ACC112 (cell line): Measurements from ENCODE around the gene FTSJ1.

Source experiments
- H2AFZ ChIP-seq: fragments of 200-600 bp; sonication (generic); one replicate; pipeline ENCODE4 v1.6.0; 2017; ENCODE audit warnings: antibody characterized with exemption, low read length; ENCODE audit not compliant: unreplicated experiment
- H3K27ac ChIP-seq: fragments of 200-600 bp; sonication (generic); 2 replicates; pipeline ENCODE4 v1.5.1; 2014; ENCODE audit warnings: low read depth, mild to moderate bottlenecking, antibody characterized with exemption, low read length, moderate library complexity
- H3K27me3 ChIP-seq: fragments of 200-600 bp; sonication (generic); 2 replicates; pipeline ENCODE4 v1.6.1; 2014; ENCODE audit warnings: mild to moderate bottlenecking, antibody characterized with exemption, low read length, moderate library complexity, mixed read lengths; ENCODE audit not compliant: insufficient read depth
- H3K36me3 ChIP-seq: fragments of 200-600 bp; sonication (generic); 2 replicates; pipeline ENCODE4 v1.6.1; 2016; ENCODE audit warnings: mild to moderate bottlenecking, antibody characterized with exemption, low read length, moderate library complexity, mixed read lengths; ENCODE audit not compliant: insufficient read depth
- H3K4me1 ChIP-seq: fragments of 200-600 bp; sonication (generic); one replicate; pipeline ENCODE4 v1.6.1; 2016; ENCODE audit warnings: low read length, mixed read lengths; ENCODE audit not compliant: insufficient read depth, unreplicated experiment, control insufficient read depth
- H3K4me3 ChIP-seq: fragments of 200-600 bp; sonication (generic); 2 replicates; pipeline ENCODE4 v1.5.1; 2014; ENCODE audit warnings: mild to moderate bottlenecking, low read depth, low read length
- H3K79me2 ChIP-seq: fragments of 200-600 bp; sonication (generic); one replicate; pipeline ENCODE4 v1.6.0; 2016; ENCODE audit warnings: low read length; ENCODE audit not compliant: control insufficient read depth, unreplicated experiment, insufficient read depth

The FTSJ1 gene

DNA sequence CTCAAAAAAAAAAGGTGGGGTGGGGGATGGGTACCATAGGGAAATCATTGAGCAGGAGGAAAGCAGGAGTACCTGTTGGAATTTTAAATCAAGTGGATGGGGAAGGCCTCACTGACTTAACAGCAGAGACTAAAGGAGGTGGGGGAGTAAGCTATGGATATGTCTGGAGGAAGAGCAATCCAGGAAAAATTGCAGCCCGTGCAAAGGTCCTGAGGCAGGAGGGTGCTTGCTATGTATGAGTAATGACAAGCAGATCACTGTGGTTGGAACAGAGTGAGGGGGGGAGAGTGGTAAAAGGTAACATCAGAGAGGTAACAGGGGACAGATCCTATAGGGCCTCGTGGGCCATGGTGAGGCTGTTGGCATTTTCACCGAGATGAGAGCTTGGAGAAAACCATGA, 4.1 kb downstream of the FTSJ1 start:
- peaks cover 38% of the 10 kb centered on the region for H3K79me2 ChIP-seq
- no peaks in the 10 kb centered on the region for H3K27me3 ChIP-seq
- peaks cover 3% of the 10 kb centered on the region for H3K4me1 ChIP-seq
- no peak overlapping the region for H3K27ac ChIP-seq
- no peak overlapping the region for H2AFZ ChIP-seq
- H3K4me3 ChIP-seq: no peak overlapping the region
- peaks cover 6% of the 10 kb centered on the region; the same call in 1 of the 2 replicates for H3K36me3 ChIP-seq

DNA sequence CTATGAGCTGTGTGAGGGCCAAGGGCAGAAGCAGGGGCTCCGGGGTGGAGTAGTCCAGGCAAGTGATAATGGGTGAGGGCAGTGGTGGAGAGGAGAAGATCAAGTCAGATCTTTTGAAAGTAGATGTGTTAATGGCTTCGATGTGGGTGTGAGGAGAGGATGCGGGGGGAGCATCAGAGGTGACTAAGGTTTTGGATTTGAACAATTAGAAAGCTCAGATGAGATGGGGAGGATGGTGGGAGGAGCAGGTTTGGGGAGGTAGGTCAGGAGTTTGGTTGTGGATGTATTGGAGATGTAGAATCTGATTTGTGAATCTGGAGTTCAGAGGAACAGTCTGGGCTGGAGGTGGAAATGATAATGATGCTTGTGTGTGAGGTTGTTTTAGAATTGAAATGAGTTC, 4.6 kb downstream of the FTSJ1 start:
- no peak overlapping the region for H2AFZ ChIP-seq
- no peak overlapping the region for H3K27ac ChIP-seq
- peaks cover 3% of the 10 kb centered on the region for H3K4me1 ChIP-seq
- peaks cover 6% of the 10 kb centered on the region; the same call in 1 of the 2 replicates for H3K36me3 ChIP-seq
- peaks cover 36% of the 10 kb centered on the region for H3K79me2 ChIP-seq
- no peak overlapping the region for H3K4me3 ChIP-seq
- H3K27me3 ChIP-seq: no peaks in the 10 kb centered on the region

DNA sequence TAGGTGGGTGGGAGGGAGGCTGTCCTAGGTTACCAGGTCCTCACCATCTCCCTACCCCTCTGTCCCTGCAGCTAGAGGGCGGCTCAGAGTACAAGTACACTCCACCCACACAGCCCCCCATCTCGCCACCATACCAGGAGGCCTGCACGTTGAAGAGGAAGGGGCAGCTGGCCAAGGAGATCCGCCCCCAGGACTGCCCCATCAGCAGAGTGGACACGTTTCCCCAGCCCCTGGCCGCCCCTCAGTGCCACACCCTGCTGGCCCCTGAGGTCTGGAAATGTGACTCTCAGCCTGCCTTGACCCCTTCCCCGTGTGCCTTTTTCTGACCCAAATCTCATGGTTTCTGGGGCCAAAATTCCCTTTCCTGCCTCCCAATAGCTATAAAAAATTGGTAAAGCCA, 6.5 kb downstream of the FTSJ1 start:
- H3K27ac ChIP-seq: no peak overlapping the region
- H3K36me3 ChIP-seq: peaks cover 6% of the 10 kb centered on the region; the same call in 1 of the 2 replicates
- H3K4me3 ChIP-seq: no peak overlapping the region
- peaks cover 19% of the 10 kb centered on the region for H3K79me2 ChIP-seq
- H3K4me1 ChIP-seq: peaks cover 6% of the 10 kb centered on the region
- H3K27me3 ChIP-seq: no peaks in the 10 kb centered on the region
- no peak overlapping the region for H2AFZ ChIP-seq

DNA sequence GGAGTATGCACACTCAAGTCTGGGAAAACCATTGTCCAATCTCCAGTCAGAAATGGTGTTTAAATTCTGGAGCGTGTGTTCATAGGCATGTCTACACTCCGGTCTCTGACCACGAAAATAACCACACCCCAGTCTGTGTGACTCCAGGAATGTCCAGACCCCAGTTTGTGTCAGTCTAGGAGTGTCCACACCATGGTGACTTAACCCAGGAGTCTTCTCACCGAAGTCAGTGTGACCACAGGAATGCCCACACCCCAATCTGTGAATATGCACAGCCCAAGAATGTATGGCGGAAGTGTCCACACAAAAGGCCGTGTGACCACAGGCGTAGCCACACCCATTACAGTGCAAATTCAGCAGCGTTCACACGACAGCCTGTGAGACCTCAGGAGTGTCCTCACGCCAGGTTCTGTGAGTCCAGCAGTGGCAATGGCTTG, 11.4 kb downstream of the FTSJ1 start:
- Histone ChIP-seq H3K36me3 (peaks cover 6% of the 10 kb centered on the region; the same call in 1 of the 2 replicates), H2AFZ (no peak overlapping the region), H3K79me2 (no peaks in the 10 kb centered on the region), H3K27ac (peak overlapping the region; percentile 86), H3K4me1 (peaks cover 29% of the 10 kb centered on the region), H3K4me3 (no peak overlapping the region), H3K27me3 (no peaks in the 10 kb centered on the region)

DNA sequence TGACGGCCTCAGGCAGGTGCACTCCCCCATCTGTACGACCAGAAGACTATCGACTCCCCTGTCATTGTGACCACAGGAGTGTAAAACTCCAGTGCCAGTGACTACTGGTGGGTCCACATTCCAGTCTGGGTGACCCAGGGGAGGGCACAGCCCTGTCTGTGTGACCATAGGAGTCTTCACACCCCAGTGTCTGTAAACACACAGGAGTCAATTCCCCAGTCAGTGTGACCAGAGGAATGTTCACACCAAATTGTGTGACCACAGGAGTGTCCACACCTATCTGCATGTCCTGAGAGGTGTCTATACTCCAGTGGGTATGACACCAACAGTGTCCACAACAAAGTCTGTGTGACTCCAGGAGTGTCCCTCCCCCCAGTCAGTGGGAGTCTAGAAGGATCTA, 12.0 kb downstream of the FTSJ1 start:
- Histone ChIP-seq H3K4me1 (peaks cover 36% of the 10 kb centered on the region), H3K36me3 (0 out of 2 replicates have a peak, but pooled peaks cover under 1% of the 10 kb centered on the region), H3K27ac (peak overlapping the region; percentile 86), H3K79me2 (no peaks in the 10 kb centered on the region), H3K27me3 (no peaks in the 10 kb centered on the region), H2AFZ (no peak overlapping the region), H3K4me3 (no peak overlapping the region)

DNA sequence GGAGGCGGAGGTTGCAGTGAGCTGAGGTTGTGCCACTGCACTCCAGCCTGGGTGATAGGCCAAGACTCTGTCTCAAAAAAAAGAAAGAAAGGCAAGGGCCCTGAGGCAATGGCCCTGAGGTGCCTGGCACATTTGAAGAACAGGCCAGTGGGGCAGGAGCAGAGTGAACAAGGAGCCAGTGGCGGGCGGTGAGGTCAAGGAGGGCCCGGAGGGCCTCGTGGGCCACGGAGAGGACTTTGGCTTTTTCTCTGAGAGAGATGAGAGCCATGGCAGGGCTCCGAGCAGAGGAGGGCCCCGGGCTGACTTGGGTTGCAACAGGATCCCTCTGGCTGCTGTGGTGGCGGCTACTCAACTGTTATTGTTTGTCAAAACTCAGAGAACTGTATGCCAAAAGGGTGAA, 13.3 kb downstream of the FTSJ1 start:
- peaks cover 48% of the 10 kb centered on the region for H3K4me1 ChIP-seq
- H2AFZ ChIP-seq: no peak overlapping the region
- no peak overlapping the region for H3K27ac ChIP-seq
- H3K79me2 ChIP-seq: no peaks in the 10 kb centered on the region
- H3K36me3 ChIP-seq: no peaks in the 10 kb centered on the region
- no peaks in the 10 kb centered on the region for H3K27me3 ChIP-seq
- H3K4me3 ChIP-seq: no peak overlapping the region

DNA sequence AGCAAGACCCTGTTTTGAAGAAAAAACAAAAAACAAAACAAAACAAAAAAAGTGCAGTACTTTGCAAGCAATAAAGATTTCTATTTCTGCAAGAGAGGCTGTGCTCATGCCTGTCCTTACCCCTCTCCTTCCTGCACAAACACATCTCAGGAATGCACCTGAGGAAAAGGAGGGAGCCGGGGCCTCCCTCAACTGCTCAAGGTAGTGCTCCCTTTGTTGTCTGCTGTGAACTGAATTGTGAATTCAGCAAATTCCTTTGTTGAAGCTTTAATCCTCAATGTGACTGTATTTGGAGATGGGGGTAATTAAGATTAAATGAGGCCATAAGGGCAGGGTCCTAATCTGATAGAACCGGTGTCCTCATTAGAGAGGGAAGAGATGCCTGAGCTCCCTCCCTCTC, 13.9 kb downstream of the FTSJ1 start:
- peak overlapping the region; percentile 52; the same call in 1 of the 2 replicates for H3K27ac ChIP-seq
- H3K79me2 ChIP-seq: no peaks in the 10 kb centered on the region
- no peaks in the 10 kb centered on the region for H3K36me3 ChIP-seq
- H2AFZ ChIP-seq: no peak overlapping the region
- no peaks in the 10 kb centered on the region for H3K27me3 ChIP-seq
- H3K4me1 ChIP-seq: peaks cover 50% of the 10 kb centered on the region
- no peak overlapping the region for H3K4me3 ChIP-seq

DNA sequence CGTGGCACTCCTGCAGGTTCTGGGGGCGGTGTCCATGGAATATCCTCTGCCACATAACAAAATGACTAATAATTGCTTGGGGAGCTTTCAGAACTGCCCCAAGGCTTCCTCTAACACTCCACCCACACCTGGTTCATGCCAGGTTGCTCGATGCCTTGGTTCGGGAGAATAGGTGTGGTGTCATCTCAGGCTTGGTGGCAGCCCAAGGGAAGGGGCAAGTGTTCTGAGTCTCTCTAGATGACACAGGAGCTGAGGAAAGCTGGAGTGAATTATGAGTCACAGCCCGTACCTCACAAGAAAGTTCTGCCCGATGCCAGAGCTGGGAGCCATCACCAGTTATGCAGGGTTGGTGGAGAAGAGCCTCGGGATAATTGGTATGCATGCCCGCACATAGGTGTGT, 14.7 kb downstream of the FTSJ1 start:
- Histone ChIP-seq H3K36me3 (no peaks in the 10 kb centered on the region), H3K27me3 (no peaks in the 10 kb centered on the region), H3K79me2 (no peaks in the 10 kb centered on the region), H3K27ac (peak overlapping the region; percentile 52), H3K4me1 (peaks cover 50% of the 10 kb centered on the region), H2AFZ (no peak overlapping the region), H3K4me3 (no peak overlapping the region)

DNA sequence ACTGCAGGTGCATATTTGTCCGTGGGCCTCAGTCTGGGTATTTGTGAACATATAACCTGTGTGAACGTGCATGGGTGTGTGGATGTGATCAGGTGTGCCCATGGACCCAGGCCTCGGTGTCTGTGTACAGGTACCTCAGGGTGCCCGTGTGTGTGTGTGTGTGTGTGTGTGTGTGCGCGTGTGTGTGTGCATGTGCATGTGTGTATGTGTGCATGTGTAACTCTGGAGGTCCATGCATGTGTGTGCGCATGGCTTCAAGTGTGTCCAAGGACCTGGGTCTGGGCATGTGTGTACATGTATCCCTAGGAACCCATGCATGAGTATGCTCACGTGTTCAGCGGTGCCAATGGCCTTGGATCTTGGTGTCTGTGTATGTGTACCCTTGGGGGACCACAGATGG, 15.8 kb downstream of the FTSJ1 start:
- Histone ChIP-seq H3K36me3 (no peaks in the 10 kb centered on the region), H3K79me2 (no peaks in the 10 kb centered on the region), H2AFZ (no peak overlapping the region), H3K4me1 (peaks cover 51% of the 10 kb centered on the region), H3K27me3 (no peaks in the 10 kb centered on the region), H3K27ac (peak overlapping the region; percentile 66), H3K4me3 (no peak overlapping the region)

DNA sequence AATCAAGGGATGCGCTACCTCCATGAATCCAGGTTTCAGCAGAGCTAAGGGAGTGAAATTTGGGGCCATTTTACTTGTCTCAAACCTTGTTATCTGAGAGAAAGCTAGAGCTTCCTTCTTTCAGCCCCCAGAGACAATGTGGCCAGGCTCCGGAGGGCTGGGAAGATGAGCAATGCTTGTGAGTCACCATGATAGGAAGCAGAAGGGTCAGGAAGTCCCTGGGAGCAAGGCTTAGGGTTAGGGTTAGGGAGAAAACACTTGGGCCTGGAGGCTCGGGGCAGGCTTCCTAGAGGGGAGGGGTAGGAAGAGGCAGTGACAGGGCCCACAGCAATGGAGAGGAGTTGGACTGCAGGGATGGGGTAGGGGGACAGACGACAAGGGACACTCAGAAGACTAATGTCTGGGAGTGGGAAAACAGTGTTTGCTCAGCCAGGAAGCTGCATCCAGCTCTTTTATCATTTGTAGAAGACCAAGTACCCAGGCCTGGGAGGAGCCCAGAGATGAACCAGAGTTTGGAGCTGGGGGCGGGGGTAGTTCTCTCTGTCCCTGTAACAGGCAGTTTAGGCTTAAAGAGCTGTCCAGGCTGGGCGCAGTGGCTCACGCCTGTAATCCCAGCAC, 16.4 kb downstream of the FTSJ1 start:
- Histone ChIP-seq H3K4me1 (peaks cover 49% of the 10 kb centered on the region), H2AFZ (no peak overlapping the region), H3K27ac (peak overlapping the region; percentile 66), H3K27me3 (no peaks in the 10 kb centered on the region), H3K79me2 (no peaks in the 10 kb centered on the region), H3K4me3 (no peak overlapping the region), H3K36me3 (no peaks in the 10 kb centered on the region)

DNA sequence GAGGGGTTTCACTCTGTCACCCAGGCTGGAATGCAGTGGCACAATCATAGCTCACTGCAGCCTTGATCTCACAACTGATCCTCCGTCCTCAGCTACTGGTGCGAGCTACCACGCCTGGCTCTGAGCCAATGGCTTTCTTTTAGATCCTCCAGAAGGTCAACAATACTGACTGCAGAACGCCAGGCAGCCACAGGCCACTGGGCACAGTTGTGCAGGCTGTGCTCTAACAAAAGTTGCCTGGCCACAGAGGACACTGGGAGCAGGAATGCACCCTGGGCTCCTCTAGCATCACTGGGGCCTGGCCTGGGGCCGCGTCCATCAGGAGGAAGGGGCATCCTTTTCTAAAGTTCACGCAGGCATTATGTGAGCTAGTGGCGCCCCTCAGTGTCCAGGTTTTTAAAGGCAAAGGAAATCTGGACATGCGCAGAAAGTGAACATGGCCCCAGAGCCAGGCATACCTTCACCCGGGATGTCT, 17.9 kb downstream of the FTSJ1 start:
- Histone ChIP-seq H3K27ac (peak overlapping the region; percentile 66; the same call in 1 of the 2 replicates), H3K4me3 (no peak overlapping the region), H3K36me3 (no peaks in the 10 kb centered on the region), H3K4me1 (peaks cover 51% of the 10 kb centered on the region), H2AFZ (no peak overlapping the region), H3K79me2 (no peaks in the 10 kb centered on the region), H3K27me3 (no peaks in the 10 kb centered on the region)
